Loucy (cell line): Measurements from ENCODE around the gene RTP3.

Experiments used
- EZH2phosphoT487 ChIP-seq: fragments of 200-600 bp; IDR thresholded peaks from 2 replicates; pipeline ENCODE4 v1.6.1; 2018; ENCODE audit warnings: antibody characterized with exemption, mild to moderate bottlenecking, moderate library complexity, borderline replicate concordance
- TF ChIP-seq, protein P1 (sequence below): fragments of 200-600 bp; sonication (generic); conservative IDR thresholded peaks from 2 replicates; pipeline ENCODE4 v1.5.1; 2014; ENCODE audit warnings: mild to moderate bottlenecking, antibody characterized with exemption, low read length

DNA sequence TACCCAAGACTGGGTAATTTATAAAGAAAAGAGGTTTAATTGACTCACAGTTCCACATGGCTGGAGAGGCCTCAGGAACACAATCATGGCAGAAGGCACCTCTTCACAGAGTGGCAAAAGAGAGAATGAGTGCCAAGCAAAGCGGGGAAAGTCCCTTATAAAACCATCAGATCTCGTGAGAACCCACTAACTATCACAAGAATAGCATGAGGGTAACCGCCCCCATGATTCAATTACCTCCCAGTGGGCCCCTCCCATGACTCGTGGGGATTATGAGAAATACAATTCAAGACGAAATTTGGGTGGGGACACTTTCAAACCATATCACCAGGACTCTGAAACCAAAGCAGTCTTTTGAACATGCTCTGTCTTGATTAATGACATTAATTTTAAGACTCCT lies 7.0 kb downstream of the RTP3 start:
- TF ChIP-seq, protein P1, sequence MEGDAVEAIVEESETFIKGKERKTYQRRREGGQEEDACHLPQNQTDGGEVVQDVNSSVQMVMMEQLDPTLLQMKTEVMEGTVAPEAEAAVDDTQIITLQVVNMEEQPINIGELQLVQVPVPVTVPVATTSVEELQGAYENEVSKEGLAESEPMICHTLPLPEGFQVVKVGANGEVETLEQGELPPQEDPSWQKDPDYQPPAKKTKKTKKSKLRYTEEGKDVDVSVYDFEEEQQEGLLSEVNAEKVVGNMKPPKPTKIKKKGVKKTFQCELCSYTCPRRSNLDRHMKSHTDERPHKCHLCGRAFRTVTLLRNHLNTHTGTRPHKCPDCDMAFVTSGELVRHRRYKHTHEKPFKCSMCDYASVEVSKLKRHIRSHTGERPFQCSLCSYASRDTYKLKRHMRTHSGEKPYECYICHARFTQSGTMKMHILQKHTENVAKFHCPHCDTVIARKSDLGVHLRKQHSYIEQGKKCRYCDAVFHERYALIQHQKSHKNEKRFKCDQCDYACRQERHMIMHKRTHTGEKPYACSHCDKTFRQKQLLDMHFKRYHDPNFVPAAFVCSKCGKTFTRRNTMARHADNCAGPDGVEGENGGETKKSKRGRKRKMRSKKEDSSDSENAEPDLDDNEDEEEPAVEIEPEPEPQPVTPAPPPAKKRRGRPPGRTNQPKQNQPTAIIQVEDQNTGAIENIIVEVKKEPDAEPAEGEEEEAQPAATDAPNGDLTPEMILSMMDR: no peak
- TF ChIP-seq EZH2phosphoT487: no peak
